ENCODE results near the gene FGD3. TPM values are rescaled to one million over a fixed set of nuclear protein-coding genes. Genes with fewer than 3 reads are reported as not detected.

Gene FGD3
- total RNA-seq, 1 experiment from 2014 or later, result 89.0 TPM

DNA sequence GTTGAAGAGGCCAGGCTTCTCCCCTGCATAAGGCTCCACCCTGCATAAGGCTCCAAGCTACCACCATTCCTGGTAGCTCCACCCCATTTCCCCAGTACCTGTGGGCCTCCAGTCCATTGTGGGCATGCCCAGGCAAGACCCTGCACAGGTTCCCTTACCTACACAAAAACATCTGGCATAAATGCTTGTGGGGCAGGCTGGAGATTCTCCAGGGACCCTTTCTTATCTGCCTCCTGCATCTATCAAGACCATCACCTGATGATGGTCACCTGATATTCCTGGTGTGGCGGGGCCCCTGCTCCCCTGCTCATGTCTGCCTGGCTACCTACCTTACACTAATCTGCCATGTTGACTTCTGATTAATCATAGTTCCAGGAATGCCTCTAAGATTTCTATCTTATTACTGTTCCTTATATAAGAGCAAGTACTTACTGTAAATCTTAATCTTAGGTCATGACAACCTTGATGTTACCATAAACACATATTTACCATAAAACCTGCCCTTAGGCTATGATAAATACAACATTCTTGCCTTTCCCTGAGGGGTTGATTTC lies 41.0 kb downstream of the FGD3 start:
- Histone ChIP-seq H3K4me2 (peak overlapping the region; percentile 65), H3K4me3 (0 out of 2 replicates have a peak overlapping the region, but pooled peaks have one; percentile 7), H3K27ac (peak overlapping the region; percentile 92), H2AFZ (no peak overlapping the region), H3K36me3 (ENCODE audit: low read depth) (peaks cover 47% of the 10 kb centered on the region), H3K9me3 (ENCODE audit: insufficient read depth, low read depth) (peaks cover 24% of the 10 kb centered on the region), H3K9me2 (ENCODE audit: insufficient read depth) (no peaks in the 10 kb centered on the region), H3K27me3 (ENCODE audit: insufficient read depth, low read depth) (no peaks in the 10 kb centered on the region), H3K4me1 (replicated peaks; ENCODE audit: insufficient read depth) (peaks cover 41% of the 10 kb centered on the region), H3K79me2 (ENCODE audit: low read depth) (peaks cover 48% of the 10 kb centered on the region), H3F3A (ENCODE audit: insufficient read depth, low read depth) (peaks cover 39% of the 10 kb centered on the region), H4K20me1 (ENCODE audit: insufficient read depth) (no peaks in the 10 kb centered on the region)
- peak; percentile 82 to 92 for DNase-seq
- TF ChIP-seq, protein P1, sequence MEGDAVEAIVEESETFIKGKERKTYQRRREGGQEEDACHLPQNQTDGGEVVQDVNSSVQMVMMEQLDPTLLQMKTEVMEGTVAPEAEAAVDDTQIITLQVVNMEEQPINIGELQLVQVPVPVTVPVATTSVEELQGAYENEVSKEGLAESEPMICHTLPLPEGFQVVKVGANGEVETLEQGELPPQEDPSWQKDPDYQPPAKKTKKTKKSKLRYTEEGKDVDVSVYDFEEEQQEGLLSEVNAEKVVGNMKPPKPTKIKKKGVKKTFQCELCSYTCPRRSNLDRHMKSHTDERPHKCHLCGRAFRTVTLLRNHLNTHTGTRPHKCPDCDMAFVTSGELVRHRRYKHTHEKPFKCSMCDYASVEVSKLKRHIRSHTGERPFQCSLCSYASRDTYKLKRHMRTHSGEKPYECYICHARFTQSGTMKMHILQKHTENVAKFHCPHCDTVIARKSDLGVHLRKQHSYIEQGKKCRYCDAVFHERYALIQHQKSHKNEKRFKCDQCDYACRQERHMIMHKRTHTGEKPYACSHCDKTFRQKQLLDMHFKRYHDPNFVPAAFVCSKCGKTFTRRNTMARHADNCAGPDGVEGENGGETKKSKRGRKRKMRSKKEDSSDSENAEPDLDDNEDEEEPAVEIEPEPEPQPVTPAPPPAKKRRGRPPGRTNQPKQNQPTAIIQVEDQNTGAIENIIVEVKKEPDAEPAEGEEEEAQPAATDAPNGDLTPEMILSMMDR (conservative IDR thresholded peaks at IDR 0.05), result no peak
- POLR2A ChIA-PET (ENCODE audit: unreplicated experiment), result interaction anchor here (0.6 to 1.1 kb wide), 2 partner anchors 14 to 342 kb away, joined by 4 to 10 read pairs; no protein-coding TSS in a partner anchor
- no TSS peak for BruUV-seq (replicated peaks)
- intact Hi-C loops (cut with micrococcal nuclease; ENCODE audit: unreplicated experiment), result loop anchor here (1.0 kb wide), 3 partner anchors 8 to 31 kb away; no protein-coding TSS in a partner anchor
- CTCF ChIA-PET, result interaction anchor here (0.6 kb wide), 1 partner anchor 119 kb away, joined by 3 read pairs; no protein-coding TSS in a partner anchor

DNA sequence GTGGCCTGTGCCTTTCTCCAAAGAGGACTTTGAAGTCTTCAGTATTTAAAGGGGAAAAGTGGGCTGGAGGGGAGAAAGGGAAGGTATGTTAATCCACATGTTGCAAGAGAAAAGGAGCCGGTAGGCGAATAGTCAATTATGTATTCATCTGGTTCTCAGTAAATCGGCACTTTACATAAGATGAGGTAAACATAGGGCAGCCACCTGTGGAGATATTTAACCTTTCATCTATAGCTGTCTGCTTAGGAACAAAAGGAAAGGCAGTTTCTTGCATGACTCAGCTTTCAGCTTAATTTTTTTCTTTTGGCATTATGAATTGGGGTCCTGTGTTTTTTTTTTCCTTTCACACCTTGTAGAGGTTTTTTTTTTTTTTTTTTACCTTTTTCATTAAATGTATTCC lies 42.2 kb downstream of the FGD3 start:
- CTCF ChIA-PET, result interaction anchor here (0.6 to 2.1 kb wide), 3 partner anchors 14 to 32 kb away, joined by 6 to 12 read pairs (median 10); no protein-coding TSS in a partner anchor
- POLR2A ChIA-PET (ENCODE audit: unreplicated experiment), result interaction anchor here (0.5 to 1.0 kb wide), 7 partner anchors 11 to 365 kb away, joined by 3 to 18 read pairs (median 6); partner anchors contain the start of gene CARD19
- Histone ChIP-seq H3F3A (ENCODE audit: insufficient read depth, low read depth) (peaks cover 39% of the 10 kb centered on the region), H4K20me1 (ENCODE audit: insufficient read depth) (no peaks in the 10 kb centered on the region), H3K4me2 (peak overlapping the region; percentile 65), H3K9me3 (ENCODE audit: insufficient read depth, low read depth) (peaks cover 11% of the 10 kb centered on the region; the same call in 1 of the 2 replicates), H3K4me3 (peak overlapping the region; percentile 4; the same call in 1 of the 2 replicates), H3K27ac (peak overlapping the region; percentile 92), H3K27me3 (ENCODE audit: insufficient read depth, low read depth) (no peaks in the 10 kb centered on the region), H3K9me2 (ENCODE audit: insufficient read depth) (no peaks in the 10 kb centered on the region), H3K36me3 (ENCODE audit: low read depth) (peaks cover 34% of the 10 kb centered on the region), H3K4me1 (replicated peaks; ENCODE audit: insufficient read depth) (peaks cover 41% of the 10 kb centered on the region), H3K79me2 (ENCODE audit: low read depth) (peaks cover 56% of the 10 kb centered on the region), H2AFZ (no peak overlapping the region)
- peak in 1 of 2 experiments; percentile 95 for DNase-seq
- no TSS peak for BruUV-seq (replicated peaks)
- intact Hi-C loops (cut with micrococcal nuclease; ENCODE audit: unreplicated experiment), result loop anchor here (1.0 kb wide), 1 partner anchor 35 kb away; no protein-coding TSS in a partner anchor
- TF ChIP-seq, protein P1 (conservative IDR thresholded peaks at IDR 0.05), result no peak
- TF ChIP-seq EZH2 (IDR thresholded peaks at IDR 0.05; ENCODE audit: low read depth), result no peak

DNA sequence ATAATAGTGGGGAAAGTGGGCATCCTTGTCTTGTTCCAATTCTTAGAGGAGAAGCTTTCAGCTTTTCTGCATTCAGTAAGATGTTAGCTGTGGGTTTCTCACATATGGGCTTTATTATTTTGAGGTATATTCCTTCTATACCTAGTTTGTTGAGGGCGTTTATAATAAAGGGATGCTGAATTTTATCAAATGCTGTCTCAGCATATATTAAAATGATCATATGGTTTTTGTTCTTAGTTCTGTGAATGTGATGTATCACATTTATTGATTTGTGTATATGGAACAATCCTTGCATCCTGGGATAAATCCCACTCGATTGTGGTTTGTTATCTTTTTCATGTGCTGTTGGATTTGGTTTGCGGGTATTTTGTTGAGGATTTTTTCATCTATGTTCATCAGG lies 43.1 kb downstream of the FGD3 start:
- Histone ChIP-seq H3K4me2 (peak overlapping the region; percentile 65), H3K9me3 (ENCODE audit: insufficient read depth, low read depth) (peaks cover 10% of the 10 kb centered on the region; the same call in 1 of the 2 replicates), H3F3A (ENCODE audit: insufficient read depth, low read depth) (peaks cover 39% of the 10 kb centered on the region), H3K4me3 (no peak overlapping the region), H4K20me1 (ENCODE audit: insufficient read depth) (no peaks in the 10 kb centered on the region), H2AFZ (no peak overlapping the region), H3K79me2 (ENCODE audit: low read depth) (peaks cover 62% of the 10 kb centered on the region), H3K9me2 (ENCODE audit: insufficient read depth) (no peaks in the 10 kb centered on the region), H3K27ac (peak overlapping the region; percentile 92), H3K27me3 (ENCODE audit: insufficient read depth, low read depth) (no peaks in the 10 kb centered on the region), H3K36me3 (ENCODE audit: low read depth) (peaks cover 26% of the 10 kb centered on the region), H3K4me1 (replicated peaks; ENCODE audit: insufficient read depth) (peaks cover 41% of the 10 kb centered on the region)
- no TSS peak for BruUV-seq (replicated peaks)
- DNase-seq, result no peak
- intact Hi-C loops (cut with micrococcal nuclease; ENCODE audit: unreplicated experiment), result no loop called here
- ChIA-PET POLR2A (ENCODE audit: unreplicated experiment) (interaction anchor here (0.6 kb wide), 1 partner anchor 17 kb away, joined by 4 read pairs; no protein-coding TSS in a partner anchor), CTCF (interaction anchor here (2.1 kb wide), 1 partner anchor 13 kb away, joined by 12 read pairs; no protein-coding TSS in a partner anchor)
- TF ChIP-seq, protein P1 (conservative IDR thresholded peaks at IDR 0.05), result no peak
- TF ChIP-seq EZH2 (IDR thresholded peaks at IDR 0.05; ENCODE audit: low read depth), result no peak
